Thoracic aorta (tissue), 2 donors: Measurements from ENCODE around the gene CPVL. TPM values are rescaled to one million over a fixed set of nuclear protein-coding genes. Genes with fewer than 3 reads are reported as not detected.

ENCODE experiments used
- ATAC-seq: fragments of 150-250 bp; one replicate; pipeline ENCODE4 v1.8.0; 2017; ENCODE audit warnings: low read depth; ENCODE audit not compliant: insufficient number of reproducible peaks, low FRiP score
- DNase-seq: peaks from one replicate; pipeline ENCODE4 v3.0.0-alpha.2; 2020; ENCODE audit warnings: low spot score
- H3K27ac ChIP-seq, 2 donors: fragments of 200-600 bp; sonication (generic); 1 replicate in 1 of 2; 2 replicates in 1 of 2; pipeline ENCODE4 v1.5.1; 2016; ENCODE audit warnings: mild to moderate bottlenecking in 2 of 2, moderate library complexity in 2 of 2
- H3K27me3 ChIP-seq: fragments of 200-600 bp; sonication (generic); replicated peaks from 2 replicates; pipeline ENCODE4 v1.6.0; 2016; ENCODE audit warnings: mild to moderate bottlenecking; ENCODE audit not compliant: insufficient read depth
- H3K36me3 ChIP-seq: fragments of 200-600 bp; sonication (generic); one replicate; pipeline ENCODE4 v1.5.1; 2016
- H3K4me1 ChIP-seq, 2 donors: fragments of 200-600 bp; sonication (generic); 1 replicate in 1 of 2; 2 replicates in 1 of 2; pipeline versions ENCODE4 v1.5.1 to v1.6.0; 2016; ENCODE audit warnings: low read depth in 2 of 2, mild to moderate bottlenecking in 1 of 2; ENCODE audit not compliant: control insufficient read depth in 1 of 2
- H3K4me3 ChIP-seq: fragments of 200-600 bp; sonication (generic); 2 replicates; pipeline ENCODE4 v1.5.1; 2016; ENCODE audit warnings: mild to moderate bottlenecking
- H3K9me3 ChIP-seq: fragments of 200-600 bp; sonication (generic); 2 replicates; pipeline ENCODE4 v1.5.1; 2016
- total RNA-seq, 2 donors: library from RNA; depleted of rRNA; stranded (reverse); fragments of >200 nt; gene quantifications; one replicate each; pipeline versions ENCODE4 v1.1.0 to v1.2.3, GENCODE V29; 2016
- TF ChIP-seq, protein P1 (sequence below): fragments of 200-600 bp; sonication (generic); IDR thresholded peaks from one replicate; pipeline ENCODE4 v1.5.1; 2019; ENCODE audit warnings: antibody characterized with exemption

CPVL gene
- total RNA-seq, 2 donors from 2014 or later: 21.0 to 22.9 TPM

DNA sequence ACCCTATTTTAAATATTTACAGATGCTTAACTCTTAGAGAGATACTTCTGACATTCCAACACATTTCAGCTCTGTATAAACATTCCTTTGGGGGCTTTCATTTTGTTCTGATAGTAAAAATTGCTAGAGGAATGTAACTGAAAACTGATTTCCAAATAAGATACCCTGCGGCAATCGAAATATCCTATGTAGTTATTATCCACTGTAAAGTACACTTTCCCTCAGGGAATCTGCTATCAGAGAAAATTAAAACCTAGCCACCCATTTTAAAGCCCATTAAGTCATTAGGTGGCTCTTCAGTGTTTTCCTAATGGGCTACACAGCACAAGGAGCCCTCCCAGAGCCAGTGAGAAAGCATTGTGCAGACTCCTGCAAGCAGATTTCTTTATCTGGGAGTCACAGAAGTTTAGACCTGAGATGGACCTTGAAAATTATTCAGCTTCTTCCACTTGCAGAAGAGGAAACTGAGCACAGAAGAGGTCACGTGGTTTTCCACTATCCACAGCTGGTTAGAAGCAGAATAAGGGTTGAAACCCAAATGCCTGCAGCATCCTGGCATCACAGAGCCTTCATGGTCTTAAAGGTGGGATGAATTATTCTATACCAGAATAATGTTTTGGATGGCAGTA, 12.6 kb upstream of the CPVL start:
- Histone ChIP-seq H3K27me3 (no peaks in the 10 kb centered on the region), H3K36me3 (no peaks in the 10 kb centered on the region), H3K4me1 (no peaks in the 10 kb centered on the region), H3K27ac (no peak overlapping the region), H3K9me3 (no peaks in the 10 kb centered on the region), H3K4me3 (no peak overlapping the region)
- ATAC-seq: no peak
- TF ChIP-seq, protein P1, sequence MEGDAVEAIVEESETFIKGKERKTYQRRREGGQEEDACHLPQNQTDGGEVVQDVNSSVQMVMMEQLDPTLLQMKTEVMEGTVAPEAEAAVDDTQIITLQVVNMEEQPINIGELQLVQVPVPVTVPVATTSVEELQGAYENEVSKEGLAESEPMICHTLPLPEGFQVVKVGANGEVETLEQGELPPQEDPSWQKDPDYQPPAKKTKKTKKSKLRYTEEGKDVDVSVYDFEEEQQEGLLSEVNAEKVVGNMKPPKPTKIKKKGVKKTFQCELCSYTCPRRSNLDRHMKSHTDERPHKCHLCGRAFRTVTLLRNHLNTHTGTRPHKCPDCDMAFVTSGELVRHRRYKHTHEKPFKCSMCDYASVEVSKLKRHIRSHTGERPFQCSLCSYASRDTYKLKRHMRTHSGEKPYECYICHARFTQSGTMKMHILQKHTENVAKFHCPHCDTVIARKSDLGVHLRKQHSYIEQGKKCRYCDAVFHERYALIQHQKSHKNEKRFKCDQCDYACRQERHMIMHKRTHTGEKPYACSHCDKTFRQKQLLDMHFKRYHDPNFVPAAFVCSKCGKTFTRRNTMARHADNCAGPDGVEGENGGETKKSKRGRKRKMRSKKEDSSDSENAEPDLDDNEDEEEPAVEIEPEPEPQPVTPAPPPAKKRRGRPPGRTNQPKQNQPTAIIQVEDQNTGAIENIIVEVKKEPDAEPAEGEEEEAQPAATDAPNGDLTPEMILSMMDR: no peak
- DNase-seq: no peak

- Histone ChIP-seq H3K4me3 (no peak overlapping the region), H3K9me3 (no peaks in the 10 kb centered on the region), H3K4me1 (no peaks in the 10 kb centered on the region), H3K27me3 (no peaks in the 10 kb centered on the region), H3K27ac (no peak overlapping the region), H3K36me3 (no peaks in the 10 kb centered on the region)
- no peak for ATAC-seq
- TF ChIP-seq, protein P1: no peak
- DNase-seq: no peak
Measured at GRCh38 chr7:29156907-29157452, 10.6 kb upstream of the CPVL start.

GRCh38 chr7:29154076-29154475, 7.7 kb upstream of the CPVL start:
- no peaks in the 10 kb centered on the region for H3K9me3 ChIP-seq
- ATAC-seq: no peak
- no peak overlapping the region for H3K4me3 ChIP-seq
- TF ChIP-seq, protein P1: no peak
- no peak for DNase-seq
- no peaks in the 10 kb centered on the region for H3K27me3 ChIP-seq
- no peaks in the 10 kb centered on the region for H3K36me3 ChIP-seq
- no peaks in the 10 kb centered on the region for H3K4me1 ChIP-seq
- no peak overlapping the region for H3K27ac ChIP-seq

DNA sequence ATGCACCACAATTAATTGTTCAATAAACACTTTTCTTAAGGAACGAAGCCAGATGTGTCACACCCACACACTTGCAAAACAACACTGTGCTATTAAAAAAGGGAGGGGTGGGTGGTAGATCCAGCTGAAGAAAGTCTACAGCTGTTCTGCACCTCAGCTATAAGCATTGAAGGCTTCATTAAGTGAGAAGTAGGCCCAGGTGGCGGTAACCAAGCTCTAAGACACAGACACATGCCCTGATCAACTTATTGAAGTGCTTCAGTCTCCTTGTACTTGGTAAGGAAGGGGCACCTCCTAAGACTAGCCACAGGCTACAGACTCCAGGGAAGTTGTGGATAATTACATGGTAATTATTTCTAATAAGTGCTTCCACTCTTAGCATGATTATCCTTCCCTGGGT, 4.5 kb upstream of the CPVL start:
- no peak for ATAC-seq
- Histone ChIP-seq H3K4me1 (no peaks in the 10 kb centered on the region), H3K4me3 (no peak overlapping the region), H3K27ac (no peak overlapping the region), H3K36me3 (no peaks in the 10 kb centered on the region), H3K27me3 (no peaks in the 10 kb centered on the region), H3K9me3 (no peaks in the 10 kb centered on the region)
- TF ChIP-seq, protein P1: no peak
- DNase-seq: no peak

DNA sequence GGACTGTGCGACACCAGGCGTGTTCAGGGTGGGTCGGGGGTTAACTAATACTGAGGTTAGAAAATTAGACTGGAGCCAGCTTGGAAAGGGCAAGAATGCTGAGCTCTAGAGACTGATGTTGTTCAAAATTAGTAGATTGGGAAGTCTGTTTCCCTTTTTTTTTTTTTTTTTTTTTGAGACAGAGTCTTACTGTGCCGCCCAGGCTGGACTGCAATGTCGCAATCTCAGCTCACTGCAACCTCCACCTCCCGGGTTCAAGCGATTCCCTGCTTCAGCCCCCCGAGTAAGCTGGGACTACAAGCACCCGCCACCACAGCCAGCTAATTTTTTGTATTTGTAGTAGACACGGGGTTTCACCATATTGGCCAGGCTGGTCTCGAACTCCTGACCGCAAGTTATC, 2.7 kb upstream of the CPVL start:
- Histone ChIP-seq H3K27me3 (no peaks in the 10 kb centered on the region), H3K36me3 (no peaks in the 10 kb centered on the region), H3K27ac (no peak overlapping the region), H3K4me1 (no peaks in the 10 kb centered on the region), H3K9me3 (no peaks in the 10 kb centered on the region), H3K4me3 (no peak overlapping the region)
- no peak for DNase-seq
- no peak for ATAC-seq
- TF ChIP-seq, protein P1: no peak
